ENCODE measurements around the gene PUM2. TPM values are rescaled to one million over a fixed set of nuclear protein-coding genes. Genes with fewer than 3 reads are reported as not detected.

Gene PUM2, protein sequence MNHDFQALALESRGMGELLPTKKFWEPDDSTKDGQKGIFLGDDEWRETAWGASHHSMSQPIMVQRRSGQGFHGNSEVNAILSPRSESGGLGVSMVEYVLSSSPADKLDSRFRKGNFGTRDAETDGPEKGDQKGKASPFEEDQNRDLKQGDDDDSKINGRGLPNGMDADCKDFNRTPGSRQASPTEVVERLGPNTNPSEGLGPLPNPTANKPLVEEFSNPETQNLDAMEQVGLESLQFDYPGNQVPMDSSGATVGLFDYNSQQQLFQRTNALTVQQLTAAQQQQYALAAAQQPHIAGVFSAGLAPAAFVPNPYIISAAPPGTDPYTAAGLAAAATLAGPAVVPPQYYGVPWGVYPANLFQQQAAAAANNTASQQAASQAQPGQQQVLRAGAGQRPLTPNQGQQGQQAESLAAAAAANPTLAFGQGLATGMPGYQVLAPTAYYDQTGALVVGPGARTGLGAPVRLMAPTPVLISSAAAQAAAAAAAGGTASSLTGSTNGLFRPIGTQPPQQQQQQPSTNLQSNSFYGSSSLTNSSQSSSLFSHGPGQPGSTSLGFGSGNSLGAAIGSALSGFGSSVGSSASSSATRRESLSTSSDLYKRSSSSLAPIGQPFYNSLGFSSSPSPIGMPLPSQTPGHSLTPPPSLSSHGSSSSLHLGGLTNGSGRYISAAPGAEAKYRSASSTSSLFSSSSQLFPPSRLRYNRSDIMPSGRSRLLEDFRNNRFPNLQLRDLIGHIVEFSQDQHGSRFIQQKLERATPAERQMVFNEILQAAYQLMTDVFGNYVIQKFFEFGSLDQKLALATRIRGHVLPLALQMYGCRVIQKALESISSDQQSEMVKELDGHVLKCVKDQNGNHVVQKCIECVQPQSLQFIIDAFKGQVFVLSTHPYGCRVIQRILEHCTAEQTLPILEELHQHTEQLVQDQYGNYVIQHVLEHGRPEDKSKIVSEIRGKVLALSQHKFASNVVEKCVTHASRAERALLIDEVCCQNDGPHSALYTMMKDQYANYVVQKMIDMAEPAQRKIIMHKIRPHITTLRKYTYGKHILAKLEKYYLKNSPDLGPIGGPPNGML
- 23.3 TPM for polyA plus RNA-seq (2012; ENCODE audit: low read depth, missing spikeins)

DNA sequence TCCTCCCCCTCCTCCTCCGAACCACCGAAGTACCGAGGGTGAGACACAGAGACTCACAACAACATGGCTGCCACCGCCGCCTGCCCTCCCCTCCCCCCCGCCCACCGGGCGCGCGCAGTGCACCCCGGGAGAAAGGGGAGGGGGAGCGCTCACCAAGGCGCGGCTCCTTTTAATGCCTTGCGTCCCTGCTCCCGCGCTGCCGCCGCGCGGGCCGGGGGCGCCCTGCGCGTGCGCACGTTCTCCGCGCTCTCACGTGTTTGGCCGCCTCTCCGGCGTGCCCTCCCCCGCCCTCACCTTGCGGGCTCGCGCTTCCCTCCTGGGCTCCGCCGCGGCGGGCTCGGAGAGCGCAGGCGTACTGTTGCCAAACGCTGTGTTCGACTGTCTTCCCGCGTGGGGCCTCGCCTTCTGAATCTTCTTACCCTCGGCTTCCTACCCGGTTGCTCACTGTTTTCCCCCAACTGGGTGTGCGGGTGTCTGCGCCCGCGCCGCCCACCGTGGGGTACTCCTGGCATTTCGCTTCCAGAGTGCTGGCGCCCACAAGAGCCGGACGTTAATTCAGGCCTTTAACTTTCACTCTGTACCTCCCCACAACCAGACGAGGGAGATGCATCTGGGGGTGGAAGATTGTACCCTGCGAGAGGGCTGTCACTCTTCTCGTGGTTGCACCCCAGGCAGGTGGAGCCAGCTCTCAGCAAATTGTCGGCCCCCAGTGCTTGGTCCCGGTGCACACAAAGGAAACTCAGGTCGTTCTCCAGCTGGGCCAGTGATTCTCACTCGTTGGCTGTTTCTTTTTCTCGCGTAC lies at the start of gene PUM2:
PUM2 (minus strand) TSS at position 92 of the 802 bp plus-strand sequence. CDS start 23,484 bp downstream, outside the sequence.
- TF ChIP-seq POU2F2 (IDR thresholded peaks at IDR 0.05; ENCODE audit: low read depth, low read length) (peak; percentile 71; the same call in 1 of the 2 replicates), PAX5 (IDR thresholded peaks at IDR 0.05; ENCODE audit: insufficient read depth, low read length, severe bottlenecking) (no peak), SPI1 (IDR thresholded peaks at IDR 0.05; ENCODE audit: low read depth, low read length) (peak; percentile 63), POLR2AphosphoS5 (IDR thresholded peaks at IDR 0.05; ENCODE audit: low read depth, low read length) (peak; percentile 57; the same call in 1 of the 2 replicates), POLR2A (IDR thresholded peaks at IDR 0.05; ENCODE audit: low read depth, low read length) (peak; percentile 72; the same call in 1 of the 2 replicates), TAF1 (IDR thresholded peaks at IDR 0.05; ENCODE audit: low read depth, low read length) (0 out of 2 replicates have a peak, but pooled peaks have one; percentile 38)
- peak; percentile 81 for DNase-seq (ENCODE audit: insufficient read length, low spot score)
- FAIRE-seq, result peak; percentile 98

DNA sequence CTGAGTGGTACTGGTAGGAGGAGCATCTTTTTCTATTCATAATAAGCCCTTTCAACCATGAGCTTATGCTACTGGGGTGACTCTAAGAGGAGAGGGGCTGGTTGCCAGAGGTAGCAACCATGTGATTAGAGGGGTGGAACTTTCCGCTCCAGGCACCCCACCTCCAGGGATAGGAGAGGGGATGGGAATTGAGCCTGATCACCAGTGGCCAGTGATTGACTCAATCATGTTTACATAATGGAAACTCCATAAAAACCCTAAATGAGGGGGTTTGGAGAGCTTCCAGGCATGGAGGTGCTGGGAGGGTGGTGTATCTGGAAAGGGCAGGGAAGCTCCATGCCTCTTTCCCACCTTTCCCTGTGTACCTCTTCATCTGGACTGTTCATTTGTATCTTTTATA lies 49.7 kb upstream of the PUM2 start:
- TF ChIP-seq TAF1 (IDR thresholded peaks at IDR 0.05; ENCODE audit: low read depth, low read length) (no peak), POLR2AphosphoS5 (IDR thresholded peaks at IDR 0.05; ENCODE audit: low read depth, low read length) (no peak), POLR2A (IDR thresholded peaks at IDR 0.05; ENCODE audit: low read depth, low read length) (no peak), SPI1 (IDR thresholded peaks at IDR 0.05; ENCODE audit: low read depth, low read length) (no peak), POU2F2 (IDR thresholded peaks at IDR 0.05; ENCODE audit: low read depth, low read length) (no peak), PAX5 (IDR thresholded peaks at IDR 0.05; ENCODE audit: insufficient read depth, low read length, severe bottlenecking) (no peak)
- DNase-seq (ENCODE audit: insufficient read length, low spot score) (no peak), FAIRE-seq (no peak)

DNA sequence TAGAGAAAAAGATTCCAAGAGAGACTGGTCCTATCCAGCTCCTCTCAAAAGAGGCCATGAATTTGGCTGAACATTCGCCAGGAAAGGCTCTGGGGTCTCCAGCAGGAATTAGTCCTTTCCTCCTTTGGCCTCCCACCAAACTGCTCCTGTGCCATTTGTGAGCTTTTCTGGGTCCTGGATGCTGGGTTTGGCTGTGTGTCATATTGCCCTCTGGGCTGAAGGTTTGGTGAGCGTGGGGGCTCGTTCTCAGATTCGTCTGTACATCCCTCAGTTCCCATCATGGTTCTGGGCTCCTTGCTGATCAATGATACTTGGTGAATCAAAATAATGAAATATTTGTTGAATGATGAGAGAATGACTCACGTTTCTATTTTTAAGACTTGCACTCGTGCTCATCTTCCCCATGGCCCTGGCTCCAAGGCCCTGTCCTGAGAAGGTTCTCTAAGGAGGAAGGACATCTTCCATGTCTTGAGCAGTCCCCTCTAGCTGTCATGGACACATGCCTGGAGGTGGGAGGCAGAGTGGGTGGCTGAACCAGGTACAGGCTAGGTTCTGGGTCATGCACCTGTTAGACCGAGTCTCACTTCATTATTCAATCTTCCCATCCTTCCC lies 48.4 kb upstream of the PUM2 start:
- TF ChIP-seq PAX5 (IDR thresholded peaks at IDR 0.05; ENCODE audit: insufficient read depth, low read length, severe bottlenecking) (no peak), POU2F2 (IDR thresholded peaks at IDR 0.05; ENCODE audit: low read depth, low read length) (no peak)

DNA sequence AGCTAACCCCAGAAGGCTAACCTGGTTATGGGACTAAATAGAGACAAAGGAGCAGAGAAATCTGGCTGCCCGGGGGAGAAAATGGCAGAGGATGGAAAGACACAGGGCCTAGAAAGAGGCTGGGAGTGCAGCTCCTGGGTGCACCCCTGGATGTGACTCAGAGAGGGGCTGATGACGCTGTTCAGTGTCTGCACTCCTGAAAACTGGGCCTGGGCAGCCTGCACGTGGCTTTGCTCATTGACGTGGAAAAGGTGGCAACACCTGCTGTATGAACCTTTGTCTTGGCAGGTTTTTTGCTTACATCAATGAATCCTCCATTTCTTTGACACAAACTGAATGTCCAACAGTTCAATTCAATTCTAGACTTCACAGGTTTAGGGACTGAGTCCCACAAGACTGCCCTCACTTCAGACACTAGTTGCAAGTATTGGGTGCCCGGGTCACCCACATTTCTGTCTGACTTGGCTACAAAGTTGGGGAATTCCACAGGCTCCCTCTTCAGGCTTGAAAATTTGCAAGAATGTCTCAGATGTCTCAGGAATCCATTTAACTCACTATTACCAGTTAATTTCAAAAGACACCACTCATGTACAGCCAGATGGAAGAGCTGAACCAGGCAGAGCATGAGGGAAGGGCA lies 47.3 kb upstream of the PUM2 start:
- FAIRE-seq, result no peak
- DNase-seq (ENCODE audit: insufficient read length, low spot score), result no peak
- no peak for TF ChIP-seq POLR2AphosphoS5 (IDR thresholded peaks at IDR 0.05; ENCODE audit: low read depth, low read length)
- TF ChIP-seq TAF1 (IDR thresholded peaks at IDR 0.05; ENCODE audit: low read depth, low read length), result no peak
- no peak for TF ChIP-seq SPI1 (IDR thresholded peaks at IDR 0.05; ENCODE audit: low read depth, low read length)
- no peak for TF ChIP-seq PAX5 (IDR thresholded peaks at IDR 0.05; ENCODE audit: insufficient read depth, low read length, severe bottlenecking)
- TF ChIP-seq POLR2A (IDR thresholded peaks at IDR 0.05; ENCODE audit: low read depth, low read length), result no peak
- TF ChIP-seq POU2F2 (IDR thresholded peaks at IDR 0.05; ENCODE audit: low read depth, low read length), result no peak

More for the DNA sequence above, 48.4 kb upstream of the PUM2 start:
- no peak for FAIRE-seq
- DNase-seq (ENCODE audit: insufficient read length, low spot score), result no peak

DNA sequence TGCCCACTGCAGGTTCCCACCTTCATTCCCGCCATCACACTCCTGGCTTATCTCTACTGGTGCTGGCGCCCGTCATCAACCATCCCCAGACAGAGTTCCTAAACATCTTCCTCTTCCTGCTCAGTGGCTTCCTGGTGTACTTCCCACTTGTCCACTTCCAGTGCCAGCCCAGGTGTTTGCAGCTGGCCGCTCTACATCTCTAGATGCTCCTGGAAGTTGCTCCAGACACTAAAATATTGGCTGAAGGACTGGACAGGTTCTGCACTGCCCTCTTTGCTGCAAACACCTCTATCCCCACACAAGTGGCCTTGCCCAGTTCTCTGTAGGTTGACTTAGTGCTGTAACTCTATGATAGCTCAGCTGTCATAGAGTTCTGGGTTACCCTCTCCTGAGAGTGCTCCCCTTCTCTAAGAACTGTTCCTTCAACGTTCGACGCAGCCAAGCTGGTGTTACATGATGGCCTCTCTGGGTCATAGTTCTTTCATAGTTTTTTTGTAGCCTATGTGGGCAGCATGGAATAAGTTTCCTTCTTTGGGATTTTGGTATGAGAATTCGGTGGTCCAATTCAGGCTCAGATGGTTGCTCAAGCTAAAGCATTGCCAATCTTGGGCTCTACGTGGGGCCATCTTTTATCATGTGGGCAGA lies 45.8 kb upstream of the PUM2 start:
- DNase-seq (ENCODE audit: insufficient read length, low spot score) (no peak), FAIRE-seq (no peak)
- TF ChIP-seq TAF1 (IDR thresholded peaks at IDR 0.05; ENCODE audit: low read depth, low read length) (no peak), SPI1 (IDR thresholded peaks at IDR 0.05; ENCODE audit: low read depth, low read length) (no peak)

DNA sequence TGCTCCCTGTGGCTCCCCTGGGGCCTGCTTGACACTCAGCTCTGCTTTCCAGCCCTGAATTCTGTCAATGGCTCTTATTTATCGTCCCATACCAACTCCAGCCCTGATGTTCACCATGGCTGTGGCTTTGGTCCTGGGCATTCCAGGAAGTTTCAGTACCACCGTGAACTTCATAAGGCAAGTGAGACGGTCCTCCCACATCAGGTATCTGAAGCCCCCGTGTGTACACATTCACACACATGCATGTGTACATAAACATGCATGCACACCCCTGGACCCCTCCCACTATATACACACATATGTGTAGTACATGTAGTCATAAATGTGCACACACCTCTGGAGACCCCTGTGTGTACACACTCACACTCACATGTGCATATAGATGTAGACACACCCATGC lies 43.3 kb upstream of the PUM2 start:
- FAIRE-seq (no peak), DNase-seq (ENCODE audit: insufficient read length, low spot score) (no peak)
- TF ChIP-seq SPI1 (IDR thresholded peaks at IDR 0.05; ENCODE audit: low read depth, low read length), result no peak
- no peak for TF ChIP-seq PAX5 (IDR thresholded peaks at IDR 0.05; ENCODE audit: insufficient read depth, low read length, severe bottlenecking)
- no peak for TF ChIP-seq POLR2A (IDR thresholded peaks at IDR 0.05; ENCODE audit: low read depth, low read length)
- no peak for TF ChIP-seq TAF1 (IDR thresholded peaks at IDR 0.05; ENCODE audit: low read depth, low read length)
- no peak for TF ChIP-seq POU2F2 (IDR thresholded peaks at IDR 0.05; ENCODE audit: low read depth, low read length)
- TF ChIP-seq POLR2AphosphoS5 (IDR thresholded peaks at IDR 0.05; ENCODE audit: low read depth, low read length), result no peak

DNA sequence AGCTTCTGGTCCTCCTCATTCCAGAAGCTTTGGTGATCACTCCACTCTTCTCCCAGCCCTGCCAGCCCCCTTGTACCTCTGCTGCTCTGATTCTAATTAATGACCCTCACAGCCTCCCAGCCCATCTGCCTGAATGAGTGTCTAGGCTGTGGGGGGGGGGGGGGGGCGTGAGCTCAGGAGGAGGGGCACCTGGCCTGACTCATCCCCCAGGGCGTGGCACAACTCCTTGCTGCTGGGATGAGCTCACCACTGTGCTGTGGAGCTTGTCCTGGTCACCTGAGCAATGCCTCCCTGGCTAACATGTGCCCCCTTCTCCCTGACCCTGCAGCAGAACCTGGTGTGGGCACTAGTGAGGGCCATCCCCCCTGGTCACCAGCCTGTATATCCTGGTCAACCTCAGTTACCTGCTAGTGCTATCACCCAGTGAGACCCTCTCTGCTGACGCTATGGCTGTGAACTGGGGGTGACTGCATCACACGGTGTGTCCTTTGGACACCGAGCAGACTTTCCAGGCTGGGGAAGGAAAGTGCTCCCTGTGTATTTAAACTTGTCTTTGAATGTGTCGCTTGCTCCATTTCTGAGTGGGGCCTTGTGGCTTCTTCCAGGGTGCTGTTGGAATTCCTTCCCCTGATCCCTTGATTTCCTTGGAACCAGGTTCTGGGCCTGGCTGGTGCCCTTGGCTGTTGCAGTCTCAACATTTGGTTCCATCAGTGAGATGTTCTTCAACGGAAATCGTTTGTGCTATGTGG lies 41.5 kb upstream of the PUM2 start:
- FAIRE-seq (no peak), DNase-seq (ENCODE audit: insufficient read length, low spot score) (no peak)

More for the DNA sequence above, 41.5 kb upstream of the PUM2 start:
- TF ChIP-seq PAX5 (IDR thresholded peaks at IDR 0.05; ENCODE audit: insufficient read depth, low read length, severe bottlenecking) (no peak), SPI1 (IDR thresholded peaks at IDR 0.05; ENCODE audit: low read depth, low read length) (no peak), POLR2AphosphoS5 (IDR thresholded peaks at IDR 0.05; ENCODE audit: low read depth, low read length) (no peak), POU2F2 (IDR thresholded peaks at IDR 0.05; ENCODE audit: low read depth, low read length) (no peak), POLR2A (IDR thresholded peaks at IDR 0.05; ENCODE audit: low read depth, low read length) (no peak), TAF1 (IDR thresholded peaks at IDR 0.05; ENCODE audit: low read depth, low read length) (no peak)
